ENCODE data around the gene CTDSPL. TPM values are rescaled to one million over a fixed set of nuclear protein-coding genes. Genes with fewer than 3 reads are reported as not detected.

CTDSPL gene
- total RNA-seq, 3 donors from 2014 or later (not counting 1 experiment from before 2014, with no cell fraction given) = 0.50 to 3.4 (median 1.8) TPM

GRCh38 chr3:37925157-37925556, 63.5 kb downstream of the CTDSPL start:
- Mint-ChIP-seq H3K4me3 (no peak overlapping the region), H3K9me3 (no peaks in the 10 kb centered on the region), H3K4me1 (no peaks in the 10 kb centered on the region), H3K36me3 (no peaks in the 10 kb centered on the region), H3K27ac (no peak overlapping the region), H3K27me3 (ENCODE audit: low read depth in 2 of 2) (peaks cover 4 to 18% of the 10 kb centered on the region in 2 donors)
- no peak overlapping the region for H3K27ac ChIP-seq (ENCODE audit: low read length)
- TF ChIP-seq CTCF (IDR thresholded peaks at IDR 0.05) = no peak
- no peak for DNase-seq
- H3K4me1 ChIP-seq (ENCODE audit: control insufficient read depth, insufficient read depth, low read length) = no peaks in the 10 kb centered on the region
- no peaks in the 10 kb centered on the region for H3K36me3 ChIP-seq (ENCODE audit: control insufficient read depth, insufficient read depth, low read length)
- no peak for ATAC-seq
- H3K4me3 ChIP-seq (ENCODE audit: low read length) = no peak overlapping the region
- no peaks in the 10 kb centered on the region for H3K27me3 ChIP-seq (ENCODE audit: control insufficient read depth, insufficient read depth, low read length)
- intact Hi-C loops (cut with micrococcal nuclease) = no loop called here
- no peaks in the 10 kb centered on the region for H3K9me3 ChIP-seq (ENCODE audit: control insufficient read depth, insufficient read depth, low read length)
- 85% methylated on average over 2 of the region's 2 CpGs for WGBS (ENCODE audit: insufficient coverage)

DNA sequence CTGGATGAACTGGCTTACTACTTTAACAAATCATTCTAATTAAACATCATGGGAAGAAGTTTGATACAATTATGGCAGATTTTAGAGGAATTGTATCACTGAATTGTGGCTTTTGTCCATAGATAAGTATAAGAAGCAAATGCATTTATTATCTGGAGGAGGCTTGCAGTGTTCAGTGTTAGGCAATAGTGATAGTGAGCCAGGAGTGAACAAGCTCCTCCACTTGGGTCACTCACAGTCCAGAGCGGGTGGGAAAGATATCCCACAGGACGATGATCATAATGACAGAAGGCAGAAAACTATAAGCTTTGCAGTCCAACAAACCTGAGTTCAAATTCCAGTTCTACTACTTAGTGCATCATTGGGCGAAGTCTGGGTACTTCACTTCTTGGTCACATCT, 64.9 kb downstream of the CTDSPL start:
- WGBS (ENCODE audit: insufficient coverage) = 94% methylated on average over 3 of the region's 3 CpGs
- H3K36me3 ChIP-seq (ENCODE audit: control insufficient read depth, insufficient read depth, low read length) = no peaks in the 10 kb centered on the region
- Mint-ChIP-seq H3K36me3 (no peaks in the 10 kb centered on the region), H3K4me1 (no peaks in the 10 kb centered on the region), H3K27ac (no peak overlapping the region), H3K27me3 (ENCODE audit: low read depth in 2 of 2) (peaks cover 4 to 18% of the 10 kb centered on the region in 2 donors), H3K9me3 (no peaks in the 10 kb centered on the region), H3K4me3 (no peak overlapping the region)
- H3K4me3 ChIP-seq (ENCODE audit: low read length) = no peak overlapping the region
- H3K4me1 ChIP-seq (ENCODE audit: control insufficient read depth, insufficient read depth, low read length) = no peaks in the 10 kb centered on the region
- no peaks in the 10 kb centered on the region for H3K27me3 ChIP-seq (ENCODE audit: control insufficient read depth, insufficient read depth, low read length)
- no peak for DNase-seq
- H3K9me3 ChIP-seq (ENCODE audit: control insufficient read depth, insufficient read depth, low read length) = no peaks in the 10 kb centered on the region
- intact Hi-C loops (cut with micrococcal nuclease) = no loop called here
- ATAC-seq = no peak
- H3K27ac ChIP-seq (ENCODE audit: low read length) = no peak overlapping the region
- TF ChIP-seq CTCF (IDR thresholded peaks at IDR 0.05) = no peak

- H3K4me1 Mint-ChIP-seq = no peaks in the 10 kb centered on the region
- Histone ChIP-seq H3K4me1 (ENCODE audit: control insufficient read depth, insufficient read depth, low read length) (no peaks in the 10 kb centered on the region), H3K27ac (ENCODE audit: low read length) (no peak overlapping the region), H3K36me3 (ENCODE audit: control insufficient read depth, insufficient read depth, low read length) (no peaks in the 10 kb centered on the region), H3K9me3 (ENCODE audit: control insufficient read depth, insufficient read depth, low read length) (no peaks in the 10 kb centered on the region), H3K27me3 (ENCODE audit: control insufficient read depth, insufficient read depth, low read length) (no peaks in the 10 kb centered on the region), H3K4me3 (ENCODE audit: low read length) (no peak overlapping the region)
- 100% methylated on average over 1 of the region's 2 CpGs for WGBS (ENCODE audit: insufficient coverage)
- intact Hi-C loops (cut with micrococcal nuclease) = no loop called here
- H3K9me3 Mint-ChIP-seq = no peaks in the 10 kb centered on the region
- ATAC-seq = no peak
- H3K36me3 Mint-ChIP-seq = no peaks in the 10 kb centered on the region
- H3K4me3 Mint-ChIP-seq = no peak overlapping the region
- no peak for DNase-seq
- H3K27ac Mint-ChIP-seq = no peak overlapping the region
- no peak for TF ChIP-seq CTCF (IDR thresholded peaks at IDR 0.05)
- peaks cover 4 to 18% of the 10 kb centered on the region in 2 donors for H3K27me3 Mint-ChIP-seq (ENCODE audit: low read depth in 2 of 2)
Measured at GRCh38 chr3:37930495-37930894, 68.8 kb downstream of the CTDSPL start.

DNA sequence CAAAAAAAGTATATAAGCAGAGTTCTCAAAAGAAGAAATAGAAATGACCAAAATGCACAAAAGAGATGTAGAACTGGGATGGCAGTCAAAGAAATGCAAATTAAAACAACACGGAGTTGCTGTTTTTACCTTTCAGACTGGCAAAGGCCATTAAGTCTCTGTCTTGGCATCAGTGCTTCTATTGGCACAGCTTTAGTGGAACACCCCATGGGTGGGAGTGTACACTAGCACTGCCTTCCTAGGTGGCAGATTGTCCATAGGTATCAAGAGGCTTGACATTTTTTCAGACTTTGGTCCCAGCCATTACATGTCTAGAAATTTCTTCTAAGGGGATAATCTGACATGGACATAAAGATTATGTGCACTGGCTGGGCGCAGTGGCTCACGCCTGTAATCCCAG, 70.8 kb downstream of the CTDSPL start:
- H3K4me1 Mint-ChIP-seq = no peaks in the 10 kb centered on the region
- H3K36me3 Mint-ChIP-seq = no peaks in the 10 kb centered on the region
- no peaks in the 10 kb centered on the region for H3K27me3 ChIP-seq (ENCODE audit: control insufficient read depth, insufficient read depth, low read length)
- 97% methylated on average over 3 of the region's 3 CpGs for WGBS (ENCODE audit: insufficient coverage)
- no peak overlapping the region for H3K27ac Mint-ChIP-seq
- H3K4me3 ChIP-seq (ENCODE audit: low read length) = no peak overlapping the region
- DNase-seq (no peak), ATAC-seq (no peak)
- intact Hi-C loops (cut with micrococcal nuclease) = no loop called here
- no peaks in the 10 kb centered on the region for H3K4me1 ChIP-seq (ENCODE audit: control insufficient read depth, insufficient read depth, low read length)
- no peaks in the 10 kb centered on the region for H3K9me3 ChIP-seq (ENCODE audit: control insufficient read depth, insufficient read depth, low read length)
- no peak overlapping the region for H3K4me3 Mint-ChIP-seq
- peaks cover 4 to 18% of the 10 kb centered on the region in 2 donors for H3K27me3 Mint-ChIP-seq (ENCODE audit: low read depth in 2 of 2)
- no peaks in the 10 kb centered on the region for H3K36me3 ChIP-seq (ENCODE audit: control insufficient read depth, insufficient read depth, low read length)
- no peak overlapping the region for H3K27ac ChIP-seq (ENCODE audit: low read length)
- TF ChIP-seq CTCF (IDR thresholded peaks at IDR 0.05) = no peak
- H3K9me3 Mint-ChIP-seq = no peaks in the 10 kb centered on the region
